Ishikawa (cell line): ENCODE results near the gene HOXB8.

ENCODE experiments used
- CEBPB ChIP-seq: IDR thresholded peaks from 2 replicates; pipeline ENCODE4 v1.6.1; 2012
- CREB1 ChIP-seq: IDR thresholded peaks from 2 replicates; pipeline ENCODE4 v1.6.1; 2012; ENCODE audit warnings: low read depth
- EGR1 ChIP-seq: IDR thresholded peaks from 2 replicates; pipeline ENCODE4 v1.6.1; 2012
- EP300 ChIP-seq: IDR thresholded peaks from 2 replicates; pipeline ENCODE4 v1.6.1; 2012; ENCODE audit warnings: borderline replicate concordance
- FOXM1 ChIP-seq: IDR thresholded peaks from 2 replicates; pipeline ENCODE4 v1.6.1; 2012; ENCODE audit warnings: low read depth, borderline replicate concordance
- MAX ChIP-seq: IDR thresholded peaks from 2 replicates; pipeline ENCODE4 v1.6.1; 2012
- NFIC ChIP-seq: IDR thresholded peaks from 2 replicates; pipeline ENCODE4 v1.6.1; 2012
- RAD21 ChIP-seq: IDR thresholded peaks from 2 replicates; pipeline ENCODE4 v1.6.1; 2012; ENCODE audit warnings: low read depth
- REST ChIP-seq: IDR thresholded peaks from 2 replicates; pipeline ENCODE4 v1.6.1; 2012; ENCODE audit warnings: low read depth, mild to moderate bottlenecking
- TAF1 ChIP-seq: IDR thresholded peaks from 2 replicates; pipeline ENCODE4 v1.6.1; 2012; ENCODE audit warnings: low read depth, mild to moderate bottlenecking
- TCF12 ChIP-seq: IDR thresholded peaks from 2 replicates; pipeline ENCODE4 v1.6.1; 2012; ENCODE audit warnings: low read depth
- TEAD4 ChIP-seq: IDR thresholded peaks from 2 replicates; pipeline ENCODE4 v1.6.1; 2012
- USF1 ChIP-seq: IDR thresholded peaks from 2 replicates; pipeline ENCODE4 v1.6.1; 2012
- YY1 ChIP-seq: IDR thresholded peaks from 2 replicates; pipeline ENCODE4 v1.6.1; 2012; ENCODE audit warnings: low read depth
- ZBTB7A ChIP-seq: IDR thresholded peaks from 2 replicates; pipeline ENCODE4 v1.6.1; 2012; ENCODE audit warnings: low read depth

HOXB8 gene

GRCh38 chr17:48639136-48639535, 24.0 kb upstream of the HOXB8 start:
- TF ChIP-seq MAX, result no peak
- TF ChIP-seq CREB1, result no peak
- TF ChIP-seq FOXM1, result no peak
- TF ChIP-seq TCF12, result no peak
- TF ChIP-seq NFIC, result no peak
- TF ChIP-seq TAF1, result no peak
- TF ChIP-seq RAD21, result no peak
- no peak for TF ChIP-seq ZBTB7A
- TF ChIP-seq TEAD4, result no peak
- TF ChIP-seq EP300, result no peak
- no peak for TF ChIP-seq CEBPB
- no peak for TF ChIP-seq YY1
- TF ChIP-seq REST, result no peak
- no peak for TF ChIP-seq EGR1
- TF ChIP-seq USF1, result no peak

GRCh38 chr17:48637323-48638260, 22.5 kb upstream of the HOXB8 start:
- TF ChIP-seq YY1 (no peak), REST (no peak), NFIC (no peak), RAD21 (no peak), MAX (no peak), CEBPB (no peak), TAF1 (no peak), CREB1 (no peak), EGR1 (no peak), EP300 (no peak), USF1 (no peak), FOXM1 (no peak), TEAD4 (no peak), ZBTB7A (no peak), TCF12 (no peak)

- TF ChIP-seq EP300 (no peak), TEAD4 (no peak), TAF1 (no peak), YY1 (no peak), REST (no peak), RAD21 (peak; percentile 24; the same call in 1 of the 2 replicates), CREB1 (no peak), TCF12 (no peak)
Measured at GRCh38 chr17:48636177-48637018, 21.3 kb upstream of the HOXB8 start.
